Esophagus muscularis mucosa (tissue), 4 donors: ENCODE results near the gene LMLN. TPM values are rescaled to one million over a fixed set of nuclear protein-coding genes. Genes with fewer than 3 reads are reported as not detected.

ENCODE experiments used
- small RNA-seq, 3 donors: library from RNA; depleted of rRNA; stranded (forward); fragments of <200 nt; gene quantifications; one replicate each; pipeline ENCODE3, GENCODE V24; 2016
- total RNA-seq, 4 donors: library from RNA; depleted of rRNA; stranded (reverse); fragments of >200 nt; gene quantifications; one replicate each; pipeline versions ENCODE4 v1.1.0 to v1.2.1, GENCODE V29; 2016

The LMLN gene
- total RNA-seq, 4 donors from 2014 or later, result 4.1 to 5.5 (median 4.6) TPM

Small RNA genes lying within 50 kb of the gene (small RNA-seq; reads per million reads assigned to genes)
- gene RNU6-621P (0 reads per million in 3 donors), gene RNU6-821P (0 reads per million in 3 donors)

Other genes with a start within 250 kb of the LMLN start
- gene RUBCN, start 223.3 kb upstream of the LMLN start, total RNA-seq, result 10 to 100 TPM; 45.7 to 76.7 (median 69.8) TPM
- 100 to 1,000 TPM in 2 of 4 donors, 10 to 100 TPM in 2; 57.7 to 111 (median 85.6) TPM for gene FYTTD1, start 210.3 kb upstream of the LMLN start, total RNA-seq
- 100 to 1,000 TPM in 1 of 4 donors, 10 to 100 TPM in 3; 34.6 to 160 (median 55.2) TPM for gene LRCH3, start 169.0 kb upstream of the LMLN start, total RNA-seq
- gene RPL35A, start 10.0 kb upstream of the LMLN start, total RNA-seq, result 100 to 1,000 TPM; 527 to 724 (median 570) TPM